K562 (cell line): Measurements from ENCODE around the gene CEP78. TPM values are rescaled to one million over a fixed set of nuclear protein-coding genes. Genes with fewer than 3 reads are reported as not detected.
A peak's percentile ranks its signal among the peaks of the same experiment; 100 is the strongest.

Source experiments
- ATAC-seq: fragments of 200-7000 bp; cut with Tn5 transposase; 3 replicates; pipeline ENCODE4 v1.9.1; 2020; ENCODE audit warnings: moderate library complexity
- BruUV-seq: library from RNA; stranded (reverse); fragments of 400-500 nt; replicated peaks from 2 replicates; lab custom pipeline; 2021; lab: Mats Ljungman, UMichigan
- CTCF ChIA-PET: fragments of 300-600 bp; formaldehyde crosslinking; extraction: SDS; loops from one replicate; lab custom pipeline; 2021; ENCODE audit warnings: low intra/inter-chr PET ratio; lab: Yijun Ruan, JAX
- POLR2A ChIA-PET: fragments of 300-600, 350-650 bp; sonication (Branson Sonifier 250); formaldehyde crosslinking; extraction: SDS; loops from one replicate; lab custom pipeline; 2021; ENCODE audit warnings: antibody characterized with exemption, inconsistent platforms; lab: Yijun Ruan, JAX
- DNase-seq, 4 experiments: peaks; one replicate each; pipeline versions ENCODE4 v3.0.0 to v3.0.0-alpha.2; 2011 to 2018; ENCODE audit warnings: low spot score in 3 of 4, mixed read lengths in 3 of 4; ENCODE audit errors: extremely low read depth in 1 of 4
- FAIRE-seq: peaks from 2 replicates; lab custom pipeline; 2011; peaks lifted over from hg19 to GRCh38; lab: Jason Lieb, UNC
- H2AFZ ChIP-seq: 2 replicates; pipeline ENCODE4 v1.6.0; 2011; ENCODE audit warnings: low read depth, low read length, control low read depth, inconsistent platforms
- H3K27ac ChIP-seq: fragments of 200-600 bp; 3 replicates; pipeline ENCODE4 v1.8.0; 2011; ENCODE audit warnings: low read depth, mild to moderate bottlenecking, control low read depth, inconsistent platforms, low read length, moderate library complexity, mixed read lengths; ENCODE audit errors: extremely low read depth
- H3K27me3 ChIP-seq, 2 experiments: fragments of 300-600 bp in 1 of 2; 2 replicates in 1 of 2; 3 replicates in 1 of 2; pipeline versions ENCODE4 v1.6.0 to v1.8.0; 2011; ENCODE audit warnings: inconsistent platforms in 2 of 2, low read length in 2 of 2, mild to moderate bottlenecking in 1 of 2, mixed read lengths in 1 of 2, moderate library complexity in 1 of 2; ENCODE audit not compliant: control insufficient read depth in 2 of 2, insufficient read depth in 2 of 2
- H3K36me3 ChIP-seq: fragments of 300-600 bp; 3 replicates; pipeline ENCODE4 v1.8.0; 2011; ENCODE audit warnings: mild to moderate bottlenecking, low read length, inconsistent platforms; ENCODE audit not compliant: control insufficient read depth, insufficient read depth
- H3K4me1 ChIP-seq, 2 experiments: fragments of 200-600 bp in 1 of 2; replicated peaks in 1 of 2; 2 replicates in 1 of 2; 3 replicates in 1 of 2; pipeline versions ENCODE4 v1.5.1 to v1.8.0; 2011; ENCODE audit warnings: inconsistent platforms in 2 of 2, low read length in 2 of 2, mild to moderate bottlenecking in 1 of 2, mixed read lengths in 1 of 2, moderate library complexity in 1 of 2; ENCODE audit not compliant: control insufficient read depth in 2 of 2, insufficient read depth in 2 of 2
- H3K4me2 ChIP-seq: 2 replicates; pipeline ENCODE4 v1.6.1; 2011; ENCODE audit warnings: low read length, control low read depth, inconsistent platforms, mixed read lengths; ENCODE audit not compliant: insufficient read depth
- H3K4me3 ChIP-seq: fragments of 200-600 bp; sonication (generic), shearing (Covaris generic); 2 replicates; pipeline ENCODE4 v1.5.1; 2016; ENCODE audit warnings: control low read depth, inconsistent platforms
- H3K79me2 ChIP-seq: fragments of 200-600 bp; 3 replicates; pipeline ENCODE4 v1.8.0; 2011; ENCODE audit warnings: low read length, inconsistent platforms; ENCODE audit not compliant: control insufficient read depth, insufficient read depth
- H3K9ac ChIP-seq, 2 experiments: 2 replicates each; pipeline versions ENCODE4 v1.6.0 to v1.6.1; 2011; ENCODE audit warnings: low read depth in 2 of 2, low read length in 2 of 2, control low read depth in 1 of 2, inconsistent platforms in 1 of 2, mild to moderate bottlenecking in 1 of 2, mixed read lengths in 1 of 2; ENCODE audit not compliant: insufficient read depth in 1 of 2
- H3K9me1 ChIP-seq: one replicate; pipeline ENCODE4 v1.6.0; 2011; ENCODE audit warnings: inconsistent platforms, mild to moderate bottlenecking, low read length, moderate library complexity; ENCODE audit not compliant: control insufficient read depth, insufficient read depth
- H3K9me3 ChIP-seq: replicated peaks from 2 replicates; pipeline ENCODE4 v1.5.1; 2011; ENCODE audit warnings: low read depth, low read length, inconsistent platforms; ENCODE audit not compliant: control insufficient read depth, insufficient read depth
- H4K20me1 ChIP-seq: replicated peaks from 2 replicates; pipeline ENCODE4 v1.6.1; 2011; ENCODE audit warnings: low read length, inconsistent platforms, mixed read lengths; ENCODE audit not compliant: control insufficient read depth, insufficient read depth
- CHD7 ChIP-seq: fragments of 200-600 bp; sonication (generic); IDR thresholded peaks from one replicate; pipeline ENCODE4 v1.6.1; 2012; ENCODE audit warnings: mild to moderate bottlenecking, low read depth, low read length, inconsistent platforms
- ZNF668 ChIP-seq: fragments of 250-450 bp; sonication (Bioruptor Pico); IDR thresholded peaks from 2 replicates; pipeline ENCODE4 v1.8.0; 2022; ENCODE audit warnings: mild to moderate bottlenecking, inconsistent platforms
- WGBS: fragments of 100-300 bp; shearing (Covaris generic); methylation state at CpG from one replicate; pipeline ENCODE4 v1.1.6; 2016; ENCODE audit warnings: low coverage, mixed read lengths; ENCODE audit not compliant: insufficient coverage; ENCODE audit errors: missing lambda C conversion rate; 5-methylcytosine and 5-hydroxymethylcytosine counted together
- in situ Hi-C: fragments of 300-500 bp; cut with MboI; formaldehyde crosslinking; loops from 4 replicates; pipeline ENCODE4 v1.15.0; 2018; ENCODE audit warnings: inconsistent platforms, mixed read lengths
- intact Hi-C: fragments of 100-400 bp; cut with micrococcal nuclease; formaldehyde crosslinking; loops from 2 replicates; pipeline ENCODE4 v1.14.2; 2022
- polyA plus RNA-seq, 8 experiments: library from polyadenylated mRNA; depleted of rRNA in 4 of 8; stranded (reverse) in 5 of 8; unstranded in 3 of 8; fragments of >200 nt; fragmentation: Nextera tagmentation in 2 of 8; fragmentation: Illumina TruSeq in 1 of 8; extraction: Ambion mirVana in 2 of 8; extraction: Trizol in 1 of 8; gene quantifications; 2 replicates each; pipeline versions ENCODE4 v1.2.1 to v1.2.3, GENCODE V29; 2011 to 2014; ENCODE audit warnings: inconsistent platforms in 1 of 8, missing spikeins in 1 of 8
- total RNA-seq, 7 experiments: library from RNA; depleted of rRNA in 6 of 7; stranded (reverse); fragments of >200 nt in 6 of 7; fragmentation: Illumina TruSeq in 2 of 7; extraction: Trizol in 2 of 7; gene quantifications; 2 replicates each; pipeline versions ENCODE4 v1.2.1 to v1.2.3, GENCODE V29; 2011 to 2021; ENCODE audit warnings: low replicate concordance in 1 of 7

Gene CEP78
- total and polyA plus RNA-seq, 9 of the 15 experiments (the other 6 are each of a cell fraction or from before 2014, with no cell fraction given): 3.5 to 26.0 (median 21.5) TPM

- ATAC-seq (no peak), FAIRE-seq (no peak), DNase-seq (no peak)
- Histone ChIP-seq H3K79me2 (peaks cover 12% of the 10 kb centered on the region), H3K9ac (no peak overlapping the region), H3K27me3 (no peaks in the 10 kb centered on the region), H3K9me1 (no peaks in the 10 kb centered on the region), H3K4me2 (no peak overlapping the region), H3K36me3 (peaks cover 73% of the 10 kb centered on the region), H2AFZ (no peak overlapping the region), H4K20me1 (0 out of 2 replicates have a peak, but pooled peaks cover 4% of the 10 kb centered on the region), H3K4me3 (no peak overlapping the region), H3K4me1 (no peaks in the 10 kb centered on the region; a peak in 1 of 5 replicates), H3K27ac (no peak overlapping the region), H3K9me3 (no peaks in the 10 kb centered on the region)
- intact Hi-C loops: no loop called here
- in situ Hi-C loops: no loop called here
- ChIA-PET CTCF (no interaction called here), POLR2A (interaction anchor here (0.7 to 2.6 kb wide), 4 partner anchors 8 to 19 kb away, joined by 3 to 8 read pairs (median 6); partner anchors contain the start of gene PSAT1)
- TF ChIP-seq CHD7 (peak; percentile 71), ZNF668 (CRISPR knock-in tag) (no peak)
- BruUV-seq: no TSS peak
- WGBS: 67% methylated on average over 1 of the region's 1 CpG
Observed at GRCh38 chr9:78304357-78304756, 68.5 kb downstream of the CEP78 start.
